GM12878 (cell line): Measurements from ENCODE around the gene PARD6A.

ENCODE experiments used
- CHD2 ChIP-seq: IDR thresholded peaks from 2 replicates; pipeline ENCODE4 v1.6.1; 2011; ENCODE audit warnings: low read depth, low read length, improper control_type of control experiment, borderline replicate concordance
- CTCF ChIP-seq, 3 experiments: IDR thresholded peaks in 2 of 3; conservative IDR thresholded peaks in 1 of 3; 2 replicates each; pipeline ENCODE4 v1.5.1; 2011; ENCODE audit warnings: low read depth in 3 of 3, low read length in 3 of 3, mild to moderate bottlenecking in 3 of 3, control low read depth in 2 of 3, moderate library complexity in 2 of 3, inconsistent platforms in 1 of 3, mixed read lengths in 1 of 3; ENCODE audit not compliant: control insufficient read depth in 2 of 3, insufficient read depth in 1 of 3; ENCODE audit errors: extremely low read depth in 1 of 3
- SMC3 ChIP-seq: IDR thresholded peaks from 2 replicates; pipeline ENCODE4 v1.6.1; 2011; ENCODE audit warnings: low read length, improper control_type of control experiment, borderline replicate concordance
- YY1 ChIP-seq: IDR thresholded peaks from 2 replicates; pipeline ENCODE4 v1.6.1; 2011; ENCODE audit warnings: low read depth, mild to moderate bottlenecking, low read length

- TF ChIP-seq CHD2 = no peak
- TF ChIP-seq SMC3 = no peak
- no peak for TF ChIP-seq YY1
- TF ChIP-seq CTCF (IDR thresholded peaks at IDR 0.05 in 2 of 3, conservative IDR thresholded peaks at IDR 0.05 in 1 of 3; ENCODE audit: control insufficient read depth in 2 of 3, extremely low read depth in 1 of 3, insufficient read depth in 1 of 3, low read depth in 3 of 3, low read length in 3 of 3) = no peak
These were observed 16.7 kb upstream of the PARD6A start for GRCh38 chr16:67644038-67644437.
